ENCODE results near the gene ZNF644. TPM values are rescaled to one million over a fixed set of nuclear protein-coding genes. Genes with fewer than 3 reads are reported as not detected.

The ZNF644 gene
- total RNA-seq, 2 experiments from 2014 or later: 42.4 to 42.8 TPM

- H3K4me3 Mint-ChIP-seq: no peak overlapping the region
- DNase-seq: no peak
- H3K27ac Mint-ChIP-seq: no peak overlapping the region
- H3K9me3 Mint-ChIP-seq: no peaks in the 10 kb centered on the region
- peaks cover 38% of the 10 kb centered on the region for H3K4me1 Mint-ChIP-seq (ENCODE audit: low read depth)
- CTCF ChIA-PET: no interaction called here
- peaks cover 28% of the 10 kb centered on the region for H3K36me3 Mint-ChIP-seq (ENCODE audit: low read depth)
- intact Hi-C loops (cut with micrococcal nuclease): loop anchor here (10.0 kb wide), 2 partner anchors 196 to 354 kb away; no protein-coding TSS in a partner anchor
- no peaks in the 10 kb centered on the region for H3K27me3 Mint-ChIP-seq (ENCODE audit: low read depth)
These were observed 52.6 kb downstream of the ZNF644 start for GRCh38 chr1:90969241-90969640.

- DNase-seq: no peak
- CTCF ChIA-PET: interaction anchor here (0.6 to 1.1 kb wide), 5 partner anchors 11 to 243 kb away, joined by 3 to 4 read pairs (median 4); no protein-coding TSS in a partner anchor
- Mint-ChIP-seq H3K27me3 (ENCODE audit: low read depth) (no peaks in the 10 kb centered on the region), H3K27ac (no peak overlapping the region), H3K4me1 (ENCODE audit: low read depth) (peaks cover 40% of the 10 kb centered on the region), H3K36me3 (ENCODE audit: low read depth) (peaks cover 17% of the 10 kb centered on the region), H3K4me3 (no peak overlapping the region), H3K9me3 (no peaks in the 10 kb centered on the region)
- intact Hi-C loops (cut with micrococcal nuclease): loop anchor here (1.0 to 10.0 kb wide), 5 partner anchors 112 to 386 kb away; no protein-coding TSS in a partner anchor
These were observed 57.3 kb downstream of the ZNF644 start for GRCh38 chr1:90964444-90965035.

- H3K4me3 Mint-ChIP-seq: no peak overlapping the region
- no peak for DNase-seq
- CTCF ChIA-PET: no interaction called here
- H3K9me3 Mint-ChIP-seq: no peaks in the 10 kb centered on the region
- H3K27ac Mint-ChIP-seq: no peak overlapping the region
- peaks cover 38% of the 10 kb centered on the region for H3K4me1 Mint-ChIP-seq (ENCODE audit: low read depth)
- H3K27me3 Mint-ChIP-seq (ENCODE audit: low read depth): no peaks in the 10 kb centered on the region
- intact Hi-C loops (cut with micrococcal nuclease): loop anchor here (1.0 to 10.0 kb wide), 5 partner anchors 111 to 385 kb away; no protein-coding TSS in a partner anchor
- peaks cover 18% of the 10 kb centered on the region for H3K36me3 Mint-ChIP-seq (ENCODE audit: low read depth)
These were observed 58.2 kb downstream of the ZNF644 start for GRCh38 chr1:90963651-90964050.

GRCh38 chr1:90963236-90963635 is 58.6 kb downstream of the ZNF644 start:
- H3K27ac Mint-ChIP-seq: no peak overlapping the region
- H3K4me1 Mint-ChIP-seq (ENCODE audit: low read depth): peaks cover 41% of the 10 kb centered on the region
- no peaks in the 10 kb centered on the region for H3K9me3 Mint-ChIP-seq
- CTCF ChIA-PET: no interaction called here
- H3K27me3 Mint-ChIP-seq (ENCODE audit: low read depth): no peaks in the 10 kb centered on the region
- H3K4me3 Mint-ChIP-seq: no peak overlapping the region
- DNase-seq: no peak
- intact Hi-C loops (cut with micrococcal nuclease): loop anchor here (5.0 to 10.0 kb wide), 3 partner anchors 111 to 348 kb away; no protein-coding TSS in a partner anchor
- peaks cover 22% of the 10 kb centered on the region for H3K36me3 Mint-ChIP-seq (ENCODE audit: low read depth)

GRCh38 chr1:90959352-90960206 is 62.3 kb downstream of the ZNF644 start:
- Mint-ChIP-seq H3K27me3 (ENCODE audit: low read depth) (no peaks in the 10 kb centered on the region), H3K4me3 (no peak overlapping the region), H3K4me1 (ENCODE audit: low read depth) (peaks cover 63% of the 10 kb centered on the region), H3K27ac (no peak overlapping the region), H3K36me3 (ENCODE audit: low read depth) (peaks cover 47% of the 10 kb centered on the region), H3K9me3 (no peaks in the 10 kb centered on the region)
- no peak for DNase-seq
- CTCF ChIA-PET: interaction anchor here (0.6 to 0.8 kb wide), 5 partner anchors 17 to 1368 kb away, joined by 3 to 6 read pairs (median 3); no protein-coding TSS in a partner anchor
- intact Hi-C loops (cut with micrococcal nuclease): loop anchor here (5.0 to 10.0 kb wide), 4 partner anchors 55 to 345 kb away; no protein-coding TSS in a partner anchor

- CTCF ChIA-PET: interaction anchor here (0.7 kb wide), 1 partner anchor 38 kb away, joined by 3 read pairs; no protein-coding TSS in a partner anchor
- peaks cover 54% of the 10 kb centered on the region for H3K36me3 Mint-ChIP-seq (ENCODE audit: low read depth)
- H3K4me3 Mint-ChIP-seq: no peak overlapping the region
- H3K27ac Mint-ChIP-seq: no peak overlapping the region
- intact Hi-C loops (cut with micrococcal nuclease): loop anchor here (10.0 kb wide), 1 partner anchor 57 kb away; no protein-coding TSS in a partner anchor
- no peaks in the 10 kb centered on the region for H3K27me3 Mint-ChIP-seq (ENCODE audit: low read depth)
- H3K9me3 Mint-ChIP-seq: no peaks in the 10 kb centered on the region
- peaks cover 73% of the 10 kb centered on the region for H3K4me1 Mint-ChIP-seq (ENCODE audit: low read depth)
- no peak for DNase-seq
These were observed 64.3 kb downstream of the ZNF644 start for GRCh38 chr1:90957497-90957896.

- H3K27ac Mint-ChIP-seq: no peak overlapping the region
- peaks cover 57% of the 10 kb centered on the region for H3K36me3 Mint-ChIP-seq (ENCODE audit: low read depth)
- no peak overlapping the region for H3K4me3 Mint-ChIP-seq
- no peaks in the 10 kb centered on the region for H3K9me3 Mint-ChIP-seq
- intact Hi-C loops (cut with micrococcal nuclease): loop anchor here (10.0 kb wide), 1 partner anchor 59 kb away; no protein-coding TSS in a partner anchor
- peaks cover 86% of the 10 kb centered on the region for H3K4me1 Mint-ChIP-seq (ENCODE audit: low read depth)
- no peak for DNase-seq
- CTCF ChIA-PET: interaction anchor here (1.2 kb wide), 1 partner anchor 62 kb away, joined by 3 read pairs; no protein-coding TSS in a partner anchor
- H3K27me3 Mint-ChIP-seq (ENCODE audit: low read depth): no peaks in the 10 kb centered on the region
These were observed 66.1 kb downstream of the ZNF644 start for GRCh38 chr1:90955769-90956168.

GRCh38 chr1:90952906-90953305 is 68.9 kb downstream of the ZNF644 start:
- Mint-ChIP-seq H3K4me1 (ENCODE audit: low read depth) (peaks cover 75% of the 10 kb centered on the region), H3K9me3 (no peaks in the 10 kb centered on the region), H3K27ac (no peak overlapping the region), H3K27me3 (ENCODE audit: low read depth) (no peaks in the 10 kb centered on the region), H3K36me3 (ENCODE audit: low read depth) (peaks cover 39% of the 10 kb centered on the region), H3K4me3 (no peak overlapping the region)
- intact Hi-C loops (cut with micrococcal nuclease): loop anchor here (10.0 kb wide), 1 partner anchor 62 kb away; no protein-coding TSS in a partner anchor
- CTCF ChIA-PET: interaction anchor here (0.6 kb wide), 1 partner anchor 130 kb away, joined by 3 read pairs; no protein-coding TSS in a partner anchor
- no peak for DNase-seq

GRCh38 chr1:90951009-90951408 is 70.8 kb downstream of the ZNF644 start:
- Mint-ChIP-seq H3K4me3 (no peak overlapping the region), H3K27me3 (ENCODE audit: low read depth) (no peaks in the 10 kb centered on the region), H3K27ac (no peak overlapping the region), H3K36me3 (ENCODE audit: low read depth) (peaks cover 27% of the 10 kb centered on the region), H3K4me1 (ENCODE audit: low read depth) (peaks cover 68% of the 10 kb centered on the region), H3K9me3 (no peaks in the 10 kb centered on the region)
- intact Hi-C loops (cut with micrococcal nuclease): loop anchor here (10.0 kb wide), 1 partner anchor 64 kb away; no protein-coding TSS in a partner anchor
- CTCF ChIA-PET: no interaction called here
- DNase-seq: no peak

- peaks cover 10% of the 10 kb centered on the region for H3K36me3 Mint-ChIP-seq (ENCODE audit: low read depth)
- H3K4me3 Mint-ChIP-seq: no peak overlapping the region
- DNase-seq: no peak
- CTCF ChIA-PET: interaction anchor here (0.6 kb wide), 1 partner anchor 21 kb away, joined by 3 read pairs; no protein-coding TSS in a partner anchor
- intact Hi-C loops (cut with micrococcal nuclease): no loop called here
- no peaks in the 10 kb centered on the region for H3K27me3 Mint-ChIP-seq (ENCODE audit: low read depth)
- H3K9me3 Mint-ChIP-seq: no peaks in the 10 kb centered on the region
- peaks cover 42% of the 10 kb centered on the region for H3K4me1 Mint-ChIP-seq (ENCODE audit: low read depth)
- H3K27ac Mint-ChIP-seq: no peak overlapping the region
These were observed 73.5 kb downstream of the ZNF644 start for GRCh38 chr1:90948301-90948700.

GRCh38 chr1:90946630-90947029 is 75.2 kb downstream of the ZNF644 start:
- Mint-ChIP-seq H3K4me1 (ENCODE audit: low read depth) (peaks cover 27% of the 10 kb centered on the region), H3K27me3 (ENCODE audit: low read depth) (no peaks in the 10 kb centered on the region), H3K27ac (no peak overlapping the region), H3K9me3 (no peaks in the 10 kb centered on the region), H3K4me3 (no peak overlapping the region), H3K36me3 (ENCODE audit: low read depth) (peaks cover 6% of the 10 kb centered on the region)
- intact Hi-C loops (cut with micrococcal nuclease): no loop called here
- DNase-seq: no peak
- CTCF ChIA-PET: interaction anchor here (0.6 kb wide), 1 partner anchor 945 kb away, joined by 5 read pairs; no protein-coding TSS in a partner anchor

- CTCF ChIA-PET: no interaction called here
- no peak for DNase-seq
- H3K4me1 Mint-ChIP-seq (ENCODE audit: low read depth): peaks cover 21% of the 10 kb centered on the region
- no peaks in the 10 kb centered on the region for H3K27me3 Mint-ChIP-seq (ENCODE audit: low read depth)
- H3K9me3 Mint-ChIP-seq: no peaks in the 10 kb centered on the region
- peaks cover 13% of the 10 kb centered on the region for H3K36me3 Mint-ChIP-seq (ENCODE audit: low read depth)
- intact Hi-C loops (cut with micrococcal nuclease): no loop called here
- no peak overlapping the region for H3K4me3 Mint-ChIP-seq
- no peak overlapping the region for H3K27ac Mint-ChIP-seq
These were observed 76.5 kb downstream of the ZNF644 start for GRCh38 chr1:90945287-90945686.

All from activated naive CD4-positive, alpha-beta T cell treated with anti-CD3 and anti-CD28 coated beads for 36 hours (primary cell).